Measurements from ENCODE around the gene PNMA8B.
"Not testable (repeated sequence)": the region's sequence is repeated elsewhere in the genome, so short reads cannot be mapped to it uniquely, and the experiment has no call there.

PNMA8B gene

DNA sequence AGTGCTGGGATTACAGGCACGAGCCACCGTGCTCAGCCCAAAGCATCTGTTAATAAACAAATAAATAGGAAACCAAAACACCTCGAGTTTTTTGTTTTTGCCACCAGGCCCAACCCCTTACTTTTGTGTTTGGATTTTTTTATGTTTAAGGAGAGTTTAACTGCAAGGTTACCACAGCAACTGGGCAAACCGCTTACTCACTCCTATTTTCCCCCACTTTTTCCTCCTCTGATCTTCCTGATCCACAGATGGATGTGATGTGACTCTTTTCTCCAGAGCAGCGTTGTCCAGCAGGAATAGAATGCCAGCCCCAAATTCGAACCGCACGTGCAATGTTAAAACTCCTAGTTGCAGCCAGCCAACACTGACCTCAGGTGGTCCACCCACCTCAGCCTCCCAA lies 2.1 kb upstream of the PNMA8B start:
- TF ChIP-seq, protein P1, sequence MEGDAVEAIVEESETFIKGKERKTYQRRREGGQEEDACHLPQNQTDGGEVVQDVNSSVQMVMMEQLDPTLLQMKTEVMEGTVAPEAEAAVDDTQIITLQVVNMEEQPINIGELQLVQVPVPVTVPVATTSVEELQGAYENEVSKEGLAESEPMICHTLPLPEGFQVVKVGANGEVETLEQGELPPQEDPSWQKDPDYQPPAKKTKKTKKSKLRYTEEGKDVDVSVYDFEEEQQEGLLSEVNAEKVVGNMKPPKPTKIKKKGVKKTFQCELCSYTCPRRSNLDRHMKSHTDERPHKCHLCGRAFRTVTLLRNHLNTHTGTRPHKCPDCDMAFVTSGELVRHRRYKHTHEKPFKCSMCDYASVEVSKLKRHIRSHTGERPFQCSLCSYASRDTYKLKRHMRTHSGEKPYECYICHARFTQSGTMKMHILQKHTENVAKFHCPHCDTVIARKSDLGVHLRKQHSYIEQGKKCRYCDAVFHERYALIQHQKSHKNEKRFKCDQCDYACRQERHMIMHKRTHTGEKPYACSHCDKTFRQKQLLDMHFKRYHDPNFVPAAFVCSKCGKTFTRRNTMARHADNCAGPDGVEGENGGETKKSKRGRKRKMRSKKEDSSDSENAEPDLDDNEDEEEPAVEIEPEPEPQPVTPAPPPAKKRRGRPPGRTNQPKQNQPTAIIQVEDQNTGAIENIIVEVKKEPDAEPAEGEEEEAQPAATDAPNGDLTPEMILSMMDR (IDR thresholded peaks at IDR 0.05; ENCODE audit: low read length, missing control alignments) = no peak
- no peak overlapping the region for H3K4me3 ChIP-seq (replicated peaks; ENCODE audit: low read depth, low read length)
- DNase-seq (ENCODE audit: low read depth) = no peak

DNA sequence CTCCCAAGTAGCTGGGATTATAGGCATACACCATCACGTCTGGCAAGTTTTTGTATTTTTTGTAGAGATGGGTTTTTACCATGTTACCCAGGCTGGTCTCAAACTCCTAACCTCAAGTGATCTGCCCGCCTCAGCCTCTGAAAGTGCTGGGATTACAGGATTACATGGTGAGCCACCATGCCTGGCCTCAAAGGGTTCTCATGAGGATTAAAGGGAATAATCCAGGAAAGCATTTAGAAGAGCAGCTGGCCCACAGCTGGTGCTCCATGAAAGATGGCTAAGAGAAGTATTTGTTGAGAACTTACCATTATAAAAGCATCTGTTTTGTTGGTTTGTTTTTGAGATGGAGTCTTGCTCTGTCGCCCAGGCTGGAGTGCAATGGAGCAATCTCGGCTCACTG lies 1.2 kb upstream of the PNMA8B start:
- not testable (repeated sequence) for DNase-seq (ENCODE audit: low read depth)

DNA sequence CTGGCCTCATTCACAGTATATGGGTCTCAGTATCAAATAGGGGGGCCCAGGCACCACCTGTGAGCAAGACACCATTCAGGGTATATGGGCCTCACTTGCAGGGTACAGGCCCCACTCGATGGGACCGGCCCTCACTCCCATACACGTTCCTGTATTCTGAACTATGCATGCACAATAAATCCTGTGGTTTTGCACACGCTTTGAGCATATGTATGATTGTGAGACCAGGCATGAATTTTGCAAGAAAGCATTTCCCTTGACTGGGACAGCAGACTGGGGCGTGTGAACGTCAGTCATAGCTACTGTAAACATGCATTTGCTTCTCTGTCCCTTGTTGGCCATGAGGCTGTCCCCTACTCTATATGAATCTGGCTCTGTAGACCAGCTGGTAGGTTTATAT lies 637 bp upstream of the PNMA8B start:
- DNase-seq (ENCODE audit: low read depth) = no peak
- TF ChIP-seq, protein P1 (IDR thresholded peaks at IDR 0.05; ENCODE audit: low read length, missing control alignments) = no peak
- no peak overlapping the region for H3K4me3 ChIP-seq (replicated peaks; ENCODE audit: low read depth, low read length)

More for the DNA sequence above, 1.2 kb upstream of the PNMA8B start:
- not testable (repeated sequence) for H3K4me3 ChIP-seq (replicated peaks; ENCODE audit: low read depth, low read length)

DNA sequence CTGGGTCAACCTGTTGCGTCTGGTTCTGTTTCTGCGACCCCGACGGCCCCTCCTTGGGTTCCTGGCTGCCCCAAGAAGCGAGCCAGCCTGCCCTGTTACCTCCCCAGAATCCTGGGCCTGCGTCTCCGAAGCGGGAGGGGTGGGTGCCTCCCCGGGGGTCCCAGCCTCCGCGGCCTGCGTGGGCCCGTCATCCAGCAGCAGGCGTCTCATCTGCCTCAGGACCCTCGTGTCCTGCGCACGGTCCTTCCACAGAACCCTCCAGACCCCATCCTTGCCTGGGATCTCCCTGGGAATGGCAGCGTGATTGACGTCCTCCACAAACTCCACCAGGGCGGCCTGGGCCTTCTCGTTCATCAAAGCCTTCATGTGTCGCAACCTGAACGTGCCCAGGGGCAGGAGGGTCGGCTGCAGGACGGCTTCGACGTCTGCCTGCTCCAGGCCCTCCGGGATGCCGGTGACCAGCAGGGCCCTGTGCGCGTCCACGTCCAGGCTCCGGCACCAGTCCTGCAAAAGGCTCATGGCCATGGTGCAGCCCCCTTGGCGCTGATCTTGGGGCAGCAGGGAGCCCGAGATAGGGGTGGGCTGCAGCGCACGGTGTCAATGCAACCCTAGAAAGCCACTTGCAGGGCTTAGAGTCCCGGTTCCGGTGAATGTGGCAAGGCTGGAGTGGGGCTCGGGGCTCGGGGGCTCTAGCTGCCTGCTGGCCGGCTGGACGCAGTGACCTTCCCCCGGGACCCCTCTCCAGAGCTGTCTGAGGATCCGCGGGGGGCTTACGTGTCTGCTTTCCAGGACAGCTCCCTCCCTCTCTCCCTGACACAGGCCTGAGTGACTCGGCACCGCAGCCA lies 504 bp downstream of the PNMA8B start:
- peak overlapping the region; percentile 41 for H3K4me3 ChIP-seq (replicated peaks; ENCODE audit: low read depth, low read length)
- TF ChIP-seq, protein P1 (IDR thresholded peaks at IDR 0.05; ENCODE audit: low read length, missing control alignments) = no peak
- DNase-seq (ENCODE audit: low read depth) = no peak

DNA sequence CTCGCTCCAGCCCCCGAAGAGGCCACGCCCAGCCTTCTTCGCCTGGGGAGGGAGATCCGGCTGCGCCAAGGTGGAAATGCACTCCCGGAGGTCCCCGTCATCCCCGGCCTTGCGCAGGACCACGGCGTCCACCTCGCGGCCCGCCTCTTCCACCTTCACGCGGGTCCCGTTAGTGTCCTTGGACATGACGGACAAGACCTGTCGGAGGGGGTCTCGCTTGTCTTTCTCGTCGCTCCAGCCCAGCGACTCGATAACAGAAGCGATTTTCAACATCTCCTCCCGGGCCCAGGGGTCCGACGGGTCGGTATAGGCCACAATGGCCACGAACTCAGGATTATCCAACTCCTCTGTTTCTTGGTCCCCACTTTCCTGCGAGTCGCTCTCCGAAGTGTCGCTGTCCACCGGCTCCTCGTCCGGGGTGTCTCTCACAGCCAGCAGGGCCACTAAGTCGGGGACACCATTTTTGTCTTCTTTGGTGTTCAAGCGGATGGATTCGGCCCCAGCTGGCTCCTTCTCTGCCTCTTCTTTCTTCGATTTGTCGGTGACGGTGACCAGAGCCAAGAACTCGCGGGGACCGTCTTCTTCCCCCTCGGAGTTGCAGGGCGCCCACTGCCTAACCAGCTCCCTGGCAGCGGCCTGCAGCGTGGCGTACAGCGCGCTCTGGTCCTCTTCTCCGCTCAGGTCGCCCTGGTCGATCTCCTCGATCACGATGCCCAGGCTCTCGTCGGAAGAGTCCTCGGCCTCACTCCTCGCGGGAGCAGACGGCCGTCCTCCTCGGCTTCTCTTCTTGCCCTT lies 1.3 kb downstream of the PNMA8B start:
- TF ChIP-seq, protein P1 (IDR thresholded peaks at IDR 0.05; ENCODE audit: low read length, missing control alignments) = no peak
- no peak overlapping the region for H3K4me3 ChIP-seq (replicated peaks; ENCODE audit: low read depth, low read length)
- no peak for DNase-seq (ENCODE audit: low read depth)

DNA sequence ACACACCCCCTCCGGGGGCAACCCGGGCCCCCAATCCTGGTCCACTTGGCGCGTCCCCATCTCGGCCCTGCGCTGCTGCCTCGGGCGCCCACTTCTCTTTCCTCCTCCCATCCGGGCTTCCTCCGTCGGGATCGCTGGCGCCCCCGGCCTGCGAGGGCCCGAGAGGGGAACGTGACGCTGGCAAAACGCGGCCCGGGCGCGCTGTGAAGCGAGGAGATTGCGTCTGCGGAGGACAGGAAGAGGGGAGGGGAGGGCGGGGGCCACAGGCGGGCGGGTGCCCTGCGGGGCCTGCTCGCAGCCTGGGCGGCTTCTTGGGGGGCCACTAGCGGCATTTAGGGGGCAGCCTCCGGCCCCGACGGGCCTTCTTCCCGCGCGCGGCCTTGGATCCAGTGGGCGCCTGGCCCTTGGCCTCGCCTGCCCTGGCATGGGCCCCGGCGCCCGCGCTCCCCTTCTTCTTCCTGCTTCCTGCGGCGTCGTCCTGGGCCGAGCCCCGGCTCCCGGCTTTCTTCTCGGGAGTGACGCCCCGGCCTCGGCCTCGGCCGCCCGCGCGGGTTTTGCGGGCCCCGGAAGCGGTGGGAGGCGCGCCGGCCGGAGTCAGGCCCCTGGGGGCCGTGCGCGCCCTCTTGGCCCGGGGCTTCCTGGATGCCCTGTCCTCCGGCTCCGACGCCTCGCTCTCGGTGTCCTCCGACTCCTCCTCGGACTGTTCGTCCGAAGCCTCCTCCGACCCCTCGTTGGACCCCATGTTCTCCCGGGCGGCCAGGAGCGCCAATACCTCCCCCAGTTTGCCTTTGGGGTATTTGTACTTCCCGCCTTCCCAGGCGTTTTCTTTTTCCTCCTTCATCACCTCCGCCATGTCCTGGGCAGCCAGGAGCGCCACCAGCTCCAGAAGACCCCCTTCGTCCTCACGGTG lies 2.2 kb downstream of the PNMA8B start:
- TF ChIP-seq, protein P1 (IDR thresholded peaks at IDR 0.05; ENCODE audit: low read length, missing control alignments) = no peak
- H3K4me3 ChIP-seq (replicated peaks; ENCODE audit: low read depth, low read length) = no peak overlapping the region
- DNase-seq (ENCODE audit: low read depth) = no peak

Data from fibroblast of pulmonary artery (primary cell).